Caco-2 (cell line): ENCODE results near the gene EFR3B. TPM values are rescaled to one million over a fixed set of nuclear protein-coding genes. Genes with fewer than 3 reads are reported as not detected.

Source experiments
- BruUV-seq: library from RNA; stranded (reverse); fragments of 400-500 nt; replicated peaks from 2 replicates; lab custom pipeline; 2021; lab: Mats Ljungman, UMichigan
- CTCF ChIA-PET: fragments of 300-600 bp; sonication (Branson Sonifier 250); formaldehyde crosslinking; loops from one replicate; lab custom pipeline; 2022; ENCODE audit warnings: antibody characterized with exemption; lab: Charles Lee
- POLR2A ChIA-PET: fragments of 300-600 bp; sonication (Branson Sonifier 250); formaldehyde crosslinking; loops from one replicate; lab custom pipeline; 2022; ENCODE audit warnings: antibody characterized with exemption; lab: Charles Lee
- DNase-seq, 2 experiments: peaks; one replicate each; pipeline versions ENCODE4 v3.0.0 to v3.0.0-alpha.2; 2020 to 2022
- H3K27me3 ChIP-seq: replicated peaks from 2 replicates; pipeline ENCODE4 v1.6.0; 2011; ENCODE audit warnings: low read length; ENCODE audit not compliant: control insufficient read depth, insufficient read depth
- H3K36me3 ChIP-seq: 2 replicates; pipeline ENCODE4 v1.5.1; 2011; ENCODE audit warnings: low read length; ENCODE audit not compliant: control insufficient read depth, insufficient read depth
- H3K4me1 ChIP-seq: fragments of 250-450 bp; sonication (Bioruptor Pico); 2 replicates; pipeline ENCODE4 v1.5.1; 2020; ENCODE audit warnings: mild to moderate bottlenecking
- H3K4me3 ChIP-seq: 2 replicates; pipeline ENCODE4 v1.5.1; 2011; ENCODE audit warnings: low read depth, mild to moderate bottlenecking, control low read depth, low read length
- H3K9me3 ChIP-seq: fragments of 250-450 bp; sonication (Bioruptor Pico); 2 replicates; pipeline ENCODE4 v1.5.1; 2020; ENCODE audit warnings: mild to moderate bottlenecking, moderate library complexity
- H3K27ac Mint-ChIP-seq: one replicate; pipeline ENCODE4 v1.8.0; 2022; ENCODE audit warnings: mixed read lengths; ENCODE audit not compliant: unreplicated experiment
- H3K27me3 Mint-ChIP-seq: one replicate; pipeline ENCODE4 v1.8.0; 2022; ENCODE audit warnings: mixed read lengths; ENCODE audit not compliant: insufficient read depth, unreplicated experiment
- H3K36me3 Mint-ChIP-seq: one replicate; pipeline ENCODE4 v1.8.0; 2022; ENCODE audit warnings: mild to moderate bottlenecking, mixed read lengths; ENCODE audit not compliant: insufficient read depth, unreplicated experiment
- H3K4me1 Mint-ChIP-seq: one replicate; pipeline ENCODE4 v1.8.0; 2022; ENCODE audit warnings: low read depth, mixed read lengths; ENCODE audit not compliant: unreplicated experiment
- H3K4me3 Mint-ChIP-seq: one replicate; pipeline ENCODE4 v1.8.0; 2022; ENCODE audit warnings: mild to moderate bottlenecking, moderate library complexity, mixed read lengths; ENCODE audit not compliant: unreplicated experiment
- H3K9me3 Mint-ChIP-seq: one replicate; pipeline ENCODE4 v1.8.0; 2022; ENCODE audit warnings: mixed read lengths; ENCODE audit not compliant: unreplicated experiment
- CTCF ChIP-seq, 2 experiments: fragments of 200-600 bp in 1 of 2; IDR thresholded peaks; 1 replicate in 1 of 2; 2 replicates in 1 of 2; pipeline versions ENCODE4 v1.5.1 to v1.8.0; 2011 to 2022; ENCODE audit warnings: antibody characterized with exemption in 1 of 2, control low read depth in 1 of 2, inconsistent platforms in 1 of 2, low read depth in 1 of 2, low read length in 1 of 2, mild to moderate bottlenecking in 1 of 2, moderate library complexity in 1 of 2; ENCODE audit not compliant: insufficient read depth in 1 of 2, severe bottlenecking in 1 of 2, unreplicated experiment in 1 of 2
- intact Hi-C: fragments of 100-400 bp; cut with micrococcal nuclease; formaldehyde crosslinking; loops from one replicate; pipeline ENCODE4 v1.10.0; 2022; ENCODE audit not compliant: unreplicated experiment
- total RNA-seq: library from RNA; stranded (reverse); gene quantifications from 2 replicates; pipeline ENCODE4 v1.2.3, GENCODE V29; 2022

EFR3B gene
- total RNA-seq, 1 experiment from 2014 or later = 19.1 TPM

GRCh38 chr2:25035537-25036220 is 6.2 kb upstream of the EFR3B start:
- CTCF ChIA-PET = interaction anchor here (0.7 to 1.1 kb wide), 3 partner anchors 14 to 94 kb away, joined by 3 to 4 read pairs (median 3); no protein-coding TSS in a partner anchor
- H3K4me3 Mint-ChIP-seq = no peak overlapping the region
- no peaks in the 10 kb centered on the region for H3K9me3 ChIP-seq
- BruUV-seq = no TSS peak
- no peaks in the 10 kb centered on the region for H3K36me3 ChIP-seq
- H3K36me3 Mint-ChIP-seq = no peaks in the 10 kb centered on the region
- no peak for DNase-seq
- no peak overlapping the region for H3K4me3 ChIP-seq
- H3K27ac Mint-ChIP-seq = no peak overlapping the region
- no peaks in the 10 kb centered on the region for H3K9me3 Mint-ChIP-seq
- POLR2A ChIA-PET = interaction anchor here (0.6 kb wide), 1 partner anchor 326 kb away, joined by 15 read pairs; no protein-coding TSS in a partner anchor
- TF ChIP-seq CTCF (IDR thresholded peaks at IDR 0.05; ENCODE audit: insufficient read depth in 1 of 2, low read depth in 1 of 2, low read length in 1 of 2, severe bottlenecking in 1 of 2, unreplicated experiment in 1 of 2) = no peak
- no peaks in the 10 kb centered on the region for H3K27me3 Mint-ChIP-seq
- no peaks in the 10 kb centered on the region for H3K27me3 ChIP-seq
- H3K4me1 ChIP-seq = no peaks in the 10 kb centered on the region
- H3K4me1 Mint-ChIP-seq = peaks cover 7% of the 10 kb centered on the region
- intact Hi-C loops = no loop called here

GRCh38 chr2:25036221-25036559 is 5.7 kb upstream of the EFR3B start:
- peaks cover 10% of the 10 kb centered on the region for H3K4me1 Mint-ChIP-seq
- POLR2A ChIA-PET = no interaction called here
- Histone ChIP-seq H3K4me3 (no peak overlapping the region), H3K9me3 (no peaks in the 10 kb centered on the region), H3K4me1 (no peaks in the 10 kb centered on the region), H3K36me3 (no peaks in the 10 kb centered on the region), H3K27me3 (no peaks in the 10 kb centered on the region)
- no peaks in the 10 kb centered on the region for H3K36me3 Mint-ChIP-seq
- no peak for DNase-seq
- no peak overlapping the region for H3K27ac Mint-ChIP-seq
- no peaks in the 10 kb centered on the region for H3K9me3 Mint-ChIP-seq
- CTCF ChIA-PET = interaction anchor here (0.7 to 1.1 kb wide), 3 partner anchors 14 to 93 kb away, joined by 3 to 4 read pairs (median 3); no protein-coding TSS in a partner anchor
- no peak for TF ChIP-seq CTCF (IDR thresholded peaks at IDR 0.05; ENCODE audit: insufficient read depth in 1 of 2, low read depth in 1 of 2, low read length in 1 of 2, severe bottlenecking in 1 of 2, unreplicated experiment in 1 of 2)
- no peak overlapping the region for H3K4me3 Mint-ChIP-seq
- intact Hi-C loops = no loop called here
- BruUV-seq = no TSS peak
- no peaks in the 10 kb centered on the region for H3K27me3 Mint-ChIP-seq

GRCh38 chr2:25039126-25039525 is 2.8 kb upstream of the EFR3B start:
- Mint-ChIP-seq H3K27me3 (no peaks in the 10 kb centered on the region), H3K4me1 (peaks cover 13% of the 10 kb centered on the region), H3K27ac (no peak overlapping the region), H3K9me3 (no peaks in the 10 kb centered on the region), H3K4me3 (no peak overlapping the region), H3K36me3 (no peaks in the 10 kb centered on the region)
- H3K4me3 ChIP-seq = no peak overlapping the region
- no TSS peak for BruUV-seq
- ChIA-PET POLR2A (no interaction called here), CTCF (no interaction called here)
- H3K36me3 ChIP-seq = no peaks in the 10 kb centered on the region
- peaks cover 5% of the 10 kb centered on the region; the same call in 1 of the 2 replicates for H3K4me1 ChIP-seq
- no peaks in the 10 kb centered on the region for H3K9me3 ChIP-seq
- H3K27me3 ChIP-seq = no peaks in the 10 kb centered on the region
- intact Hi-C loops = no loop called here
- no peak for TF ChIP-seq CTCF (IDR thresholded peaks at IDR 0.05; ENCODE audit: insufficient read depth in 1 of 2, low read depth in 1 of 2, low read length in 1 of 2, severe bottlenecking in 1 of 2, unreplicated experiment in 1 of 2)
- no peak for DNase-seq
